Neural progenitor cell (in vitro differentiated cells): ENCODE measurements around the gene QSER1.

Source experiments
- EZH2 ChIP-seq: fragments of 200-600 bp; sonication (generic); IDR thresholded peaks from 2 replicates; pipeline ENCODE4 v1.6.1; 2017; ENCODE audit warnings: antibody characterized with exemption, mild to moderate bottlenecking, moderate library complexity
- EZH2phosphoT487 ChIP-seq: fragments of 200-600 bp; sonication (generic); IDR thresholded peaks from 2 replicates; pipeline ENCODE4 v1.6.1; 2017; ENCODE audit warnings: antibody characterized with exemption
- TF ChIP-seq, protein P1 (sequence below): fragments of 200-600 bp; sonication (generic); IDR thresholded peaks from 2 replicates; pipeline ENCODE4 v1.5.1; 2017; ENCODE audit warnings: antibody characterized with exemption, mild to moderate bottlenecking

DNA sequence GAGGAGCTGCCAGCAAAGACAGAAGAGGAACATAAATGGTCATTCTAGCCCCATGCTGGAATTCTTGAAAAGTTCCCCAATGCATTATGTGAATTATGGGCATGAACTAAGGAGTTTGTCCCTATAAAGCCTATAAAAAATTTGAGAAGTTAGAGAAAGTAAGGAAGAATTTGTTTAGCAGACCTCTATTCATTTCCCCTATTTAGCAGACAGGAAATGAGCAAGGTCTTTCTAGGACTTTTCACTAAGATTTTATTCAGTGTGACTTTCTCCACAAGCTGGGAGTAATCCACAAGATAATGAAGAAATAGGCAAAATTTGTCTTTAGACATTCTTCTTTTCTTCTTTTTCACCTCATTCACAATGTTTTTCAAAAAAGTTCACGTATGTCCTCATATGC, 42.9 kb upstream of the QSER1 start:
- TF ChIP-seq, protein P1, sequence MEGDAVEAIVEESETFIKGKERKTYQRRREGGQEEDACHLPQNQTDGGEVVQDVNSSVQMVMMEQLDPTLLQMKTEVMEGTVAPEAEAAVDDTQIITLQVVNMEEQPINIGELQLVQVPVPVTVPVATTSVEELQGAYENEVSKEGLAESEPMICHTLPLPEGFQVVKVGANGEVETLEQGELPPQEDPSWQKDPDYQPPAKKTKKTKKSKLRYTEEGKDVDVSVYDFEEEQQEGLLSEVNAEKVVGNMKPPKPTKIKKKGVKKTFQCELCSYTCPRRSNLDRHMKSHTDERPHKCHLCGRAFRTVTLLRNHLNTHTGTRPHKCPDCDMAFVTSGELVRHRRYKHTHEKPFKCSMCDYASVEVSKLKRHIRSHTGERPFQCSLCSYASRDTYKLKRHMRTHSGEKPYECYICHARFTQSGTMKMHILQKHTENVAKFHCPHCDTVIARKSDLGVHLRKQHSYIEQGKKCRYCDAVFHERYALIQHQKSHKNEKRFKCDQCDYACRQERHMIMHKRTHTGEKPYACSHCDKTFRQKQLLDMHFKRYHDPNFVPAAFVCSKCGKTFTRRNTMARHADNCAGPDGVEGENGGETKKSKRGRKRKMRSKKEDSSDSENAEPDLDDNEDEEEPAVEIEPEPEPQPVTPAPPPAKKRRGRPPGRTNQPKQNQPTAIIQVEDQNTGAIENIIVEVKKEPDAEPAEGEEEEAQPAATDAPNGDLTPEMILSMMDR = no peak
- no peak for TF ChIP-seq EZH2
- TF ChIP-seq EZH2phosphoT487 = no peak
